Measurements from ENCODE around the gene MYO1F.

DNA sequence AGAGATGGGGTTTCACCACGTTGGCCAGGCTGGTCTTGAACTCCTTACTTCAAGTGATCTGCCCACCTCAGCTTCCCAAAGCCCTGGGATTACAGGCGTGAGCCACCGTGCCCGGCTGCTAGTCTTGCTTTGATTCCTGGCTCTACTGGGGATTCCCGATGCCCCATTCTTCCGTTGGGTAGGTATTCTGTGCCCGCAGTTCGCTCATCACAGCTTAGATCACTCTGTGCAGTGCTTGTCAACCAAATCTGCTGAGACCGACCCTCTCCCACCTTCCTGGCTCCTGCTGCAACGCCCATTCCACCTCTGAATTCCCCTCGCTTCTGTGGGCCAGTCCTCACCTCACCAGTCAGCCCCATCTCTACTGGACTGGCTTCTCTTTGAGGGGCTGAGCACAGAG lies 58.7 kb downstream of the MYO1F start:
- TF ChIP-seq, protein P1, sequence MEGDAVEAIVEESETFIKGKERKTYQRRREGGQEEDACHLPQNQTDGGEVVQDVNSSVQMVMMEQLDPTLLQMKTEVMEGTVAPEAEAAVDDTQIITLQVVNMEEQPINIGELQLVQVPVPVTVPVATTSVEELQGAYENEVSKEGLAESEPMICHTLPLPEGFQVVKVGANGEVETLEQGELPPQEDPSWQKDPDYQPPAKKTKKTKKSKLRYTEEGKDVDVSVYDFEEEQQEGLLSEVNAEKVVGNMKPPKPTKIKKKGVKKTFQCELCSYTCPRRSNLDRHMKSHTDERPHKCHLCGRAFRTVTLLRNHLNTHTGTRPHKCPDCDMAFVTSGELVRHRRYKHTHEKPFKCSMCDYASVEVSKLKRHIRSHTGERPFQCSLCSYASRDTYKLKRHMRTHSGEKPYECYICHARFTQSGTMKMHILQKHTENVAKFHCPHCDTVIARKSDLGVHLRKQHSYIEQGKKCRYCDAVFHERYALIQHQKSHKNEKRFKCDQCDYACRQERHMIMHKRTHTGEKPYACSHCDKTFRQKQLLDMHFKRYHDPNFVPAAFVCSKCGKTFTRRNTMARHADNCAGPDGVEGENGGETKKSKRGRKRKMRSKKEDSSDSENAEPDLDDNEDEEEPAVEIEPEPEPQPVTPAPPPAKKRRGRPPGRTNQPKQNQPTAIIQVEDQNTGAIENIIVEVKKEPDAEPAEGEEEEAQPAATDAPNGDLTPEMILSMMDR (IDR thresholded peaks at IDR 0.05): no peak
- TF ChIP-seq POLR2A (IDR thresholded peaks at IDR 0.05): no peak

All from lower leg skin (tissue), 3 donors.